ENCODE measurements around the gene SPAG9.

Gene SPAG9

DNA sequence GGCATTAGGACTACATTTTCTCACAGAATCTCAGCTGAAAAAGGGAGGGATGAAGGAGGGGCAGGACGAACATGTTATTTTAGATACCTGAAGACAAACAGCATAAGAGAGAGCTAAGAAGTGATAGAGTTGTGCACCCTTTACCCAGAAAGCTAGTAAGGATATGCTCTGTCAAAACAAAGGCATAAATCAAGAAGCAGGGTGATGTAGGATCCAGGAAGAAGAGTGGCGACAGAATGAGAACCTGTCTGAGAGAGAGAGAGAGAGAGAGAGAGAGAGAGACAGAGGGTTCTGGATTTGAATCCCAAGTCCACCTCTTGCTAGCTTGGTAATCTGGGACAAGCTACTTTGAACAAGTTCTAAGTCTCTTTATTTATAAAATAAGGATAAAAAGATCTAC, 103.4 kb downstream of the SPAG9 start:
- ChIA-PET POLR2A (ENCODE audit: low non-redundant PET) (no interaction called here), CTCF (no interaction called here)
- H3K27ac ChIP-seq = no peak overlapping the region
- no peak for DNase-seq (ENCODE audit: low spot score)
- TF ChIP-seq, protein P1, sequence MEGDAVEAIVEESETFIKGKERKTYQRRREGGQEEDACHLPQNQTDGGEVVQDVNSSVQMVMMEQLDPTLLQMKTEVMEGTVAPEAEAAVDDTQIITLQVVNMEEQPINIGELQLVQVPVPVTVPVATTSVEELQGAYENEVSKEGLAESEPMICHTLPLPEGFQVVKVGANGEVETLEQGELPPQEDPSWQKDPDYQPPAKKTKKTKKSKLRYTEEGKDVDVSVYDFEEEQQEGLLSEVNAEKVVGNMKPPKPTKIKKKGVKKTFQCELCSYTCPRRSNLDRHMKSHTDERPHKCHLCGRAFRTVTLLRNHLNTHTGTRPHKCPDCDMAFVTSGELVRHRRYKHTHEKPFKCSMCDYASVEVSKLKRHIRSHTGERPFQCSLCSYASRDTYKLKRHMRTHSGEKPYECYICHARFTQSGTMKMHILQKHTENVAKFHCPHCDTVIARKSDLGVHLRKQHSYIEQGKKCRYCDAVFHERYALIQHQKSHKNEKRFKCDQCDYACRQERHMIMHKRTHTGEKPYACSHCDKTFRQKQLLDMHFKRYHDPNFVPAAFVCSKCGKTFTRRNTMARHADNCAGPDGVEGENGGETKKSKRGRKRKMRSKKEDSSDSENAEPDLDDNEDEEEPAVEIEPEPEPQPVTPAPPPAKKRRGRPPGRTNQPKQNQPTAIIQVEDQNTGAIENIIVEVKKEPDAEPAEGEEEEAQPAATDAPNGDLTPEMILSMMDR (conservative IDR thresholded peaks at IDR 0.05; ENCODE audit: low read depth) = no peak

DNA sequence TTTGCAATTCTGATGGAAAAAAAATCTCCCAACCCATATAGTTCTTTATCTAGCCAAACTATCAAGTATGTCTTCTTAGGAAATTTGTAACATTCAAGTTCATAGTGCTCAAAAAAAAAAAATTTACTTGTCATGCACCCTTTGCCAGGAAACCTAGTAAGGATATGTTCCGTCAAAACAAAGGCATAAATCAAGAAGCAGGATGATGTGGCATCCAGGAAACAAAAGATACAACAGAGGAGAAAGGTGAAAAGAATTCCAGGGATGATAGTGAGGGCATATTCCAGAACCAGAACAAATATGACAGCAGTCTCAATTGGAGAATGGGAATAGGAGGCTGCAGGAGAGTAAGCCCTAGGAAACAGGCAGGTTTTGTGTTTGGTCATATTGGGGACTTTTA, 104.6 kb downstream of the SPAG9 start:
- POLR2A ChIA-PET (ENCODE audit: low non-redundant PET) = no interaction called here
- DNase-seq (ENCODE audit: low spot score) = no peak
- TF ChIP-seq, protein P1 (conservative IDR thresholded peaks at IDR 0.05; ENCODE audit: low read depth) = no peak
- CTCF ChIA-PET = no interaction called here
- H3K27ac ChIP-seq = no peak overlapping the region

DNA sequence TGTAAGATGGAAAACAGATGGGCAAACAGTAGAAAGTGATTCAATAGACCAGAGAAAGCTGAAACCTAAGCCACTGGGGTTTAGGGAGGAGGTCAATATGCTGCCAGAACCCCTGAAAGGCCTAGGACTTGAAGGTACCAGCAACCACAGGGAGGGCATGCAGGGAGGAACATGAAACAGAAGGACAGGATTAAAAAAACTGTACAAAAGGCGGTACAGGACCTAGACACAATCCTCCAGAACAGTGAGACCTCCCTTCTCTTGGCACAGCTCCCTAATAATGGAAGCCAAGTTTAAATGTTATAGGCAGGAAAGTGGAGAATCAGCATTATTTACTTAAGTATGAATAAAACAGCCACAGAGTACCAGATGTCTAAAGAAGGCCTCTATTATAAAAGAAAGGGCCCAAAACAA, 105.5 kb downstream of the SPAG9 start:
- no peak for DNase-seq (ENCODE audit: low spot score)
- ChIA-PET POLR2A (ENCODE audit: low non-redundant PET) (no interaction called here), CTCF (no interaction called here)
- TF ChIP-seq, protein P1 (conservative IDR thresholded peaks at IDR 0.05; ENCODE audit: low read depth) = no peak
- no peak overlapping the region for H3K27ac ChIP-seq

- ChIA-PET POLR2A (ENCODE audit: low non-redundant PET) (no interaction called here), CTCF (interaction anchor here (0.7 kb wide), 1 partner anchor 42 kb away, joined by 3 read pairs; no protein-coding TSS in a partner anchor)
- TF ChIP-seq, protein P1 (conservative IDR thresholded peaks at IDR 0.05; ENCODE audit: low read depth) = no peak
- H3K27ac ChIP-seq = no peak overlapping the region
- no peak for DNase-seq (ENCODE audit: low spot score)
These were observed 106.5 kb downstream of the SPAG9 start for GRCh38 chr17:51014129-51014528.

DNA sequence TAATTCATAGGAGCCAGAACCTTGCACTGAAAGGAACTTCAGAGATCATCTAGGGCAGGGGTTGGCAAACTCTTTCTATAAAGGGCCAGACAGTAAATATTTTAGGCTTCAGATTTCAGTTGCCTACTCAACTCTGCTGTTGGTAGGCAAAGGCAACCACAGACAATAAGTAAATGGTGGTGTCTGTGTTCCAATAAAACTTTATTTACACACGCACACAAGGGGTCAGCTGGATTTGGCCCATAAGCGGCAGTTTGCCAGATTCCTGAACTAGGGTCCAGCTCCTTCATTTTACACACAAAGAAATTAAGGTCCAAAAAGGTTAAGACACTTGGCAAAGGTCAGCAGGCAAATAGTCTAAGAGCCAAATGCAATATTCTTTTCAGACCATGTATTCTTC, 107.3 kb downstream of the SPAG9 start:
- H3K27ac ChIP-seq = no peak overlapping the region
- TF ChIP-seq, protein P1 (conservative IDR thresholded peaks at IDR 0.05; ENCODE audit: low read depth) = no peak
- CTCF ChIA-PET = interaction anchor here (0.5 kb wide), 1 partner anchor 516 kb away, joined by 3 read pairs; no protein-coding TSS in a partner anchor
- DNase-seq (ENCODE audit: low spot score) = no peak
- POLR2A ChIA-PET (ENCODE audit: low non-redundant PET) = no interaction called here

DNA sequence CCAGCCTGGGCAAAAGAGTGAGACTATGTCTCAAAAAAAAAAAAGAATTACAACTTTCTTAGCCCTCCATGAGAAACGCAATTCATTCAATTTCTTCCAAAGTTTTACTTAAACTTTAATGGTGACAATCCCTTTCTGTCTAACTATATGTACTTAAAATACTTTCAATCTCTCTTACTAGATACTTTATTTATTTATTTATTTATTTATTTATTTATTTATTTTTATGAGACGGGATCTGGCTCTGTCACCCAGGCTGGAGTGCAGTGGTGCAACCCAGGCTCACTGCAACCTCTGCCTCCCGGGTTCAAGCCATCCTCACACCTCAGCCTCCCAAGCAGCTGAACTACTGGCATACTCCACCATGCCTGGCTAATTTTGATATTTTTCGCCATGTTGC, 108.1 kb downstream of the SPAG9 start:
- ChIA-PET POLR2A (ENCODE audit: low non-redundant PET) (no interaction called here), CTCF (interaction anchor here (0.6 kb wide), 1 partner anchor 35 kb away, joined by 3 read pairs; no protein-coding TSS in a partner anchor)
- no peak overlapping the region for H3K27ac ChIP-seq
- DNase-seq (ENCODE audit: low spot score) = no peak
- TF ChIP-seq, protein P1 (conservative IDR thresholded peaks at IDR 0.05; ENCODE audit: low read depth) = no peak

Data from RWPE1 (cell line).